ENCODE measurements around the gene SEMA5A.

Gene SEMA5A

DNA sequence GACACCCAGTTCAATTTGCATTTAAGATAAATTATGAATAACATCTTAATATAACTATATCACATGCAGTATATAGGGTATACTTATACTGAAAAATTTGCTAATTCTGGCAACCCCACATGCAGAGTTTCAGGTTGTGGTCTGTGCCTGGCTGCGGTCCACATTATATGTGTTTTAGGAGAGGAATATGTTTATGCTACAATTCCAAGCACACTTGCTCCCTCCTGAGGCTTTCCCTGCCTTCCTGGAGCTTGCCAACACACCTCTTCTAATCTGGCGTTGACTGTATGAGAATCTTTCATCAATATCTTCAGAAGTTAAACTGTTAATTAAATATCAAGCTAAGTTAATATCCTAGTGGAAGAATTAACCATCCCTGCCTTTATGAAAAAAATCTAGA lies 45.2 kb downstream of the SEMA5A start:
- peaks cover 2% of the 10 kb centered on the region for H3K79me1 ChIP-seq (ENCODE audit: low read depth, low read length)
- no peak overlapping the region for H2BK12ac ChIP-seq (ENCODE audit: low read length)
- no peak overlapping the region for H2AK5ac ChIP-seq (ENCODE audit: low read depth, low read length)
- H3K9ac ChIP-seq (ENCODE audit: low read depth, low read length, poor library complexity): no peak overlapping the region
- no peak overlapping the region for H4K8ac ChIP-seq (ENCODE audit: low read depth, low read length)
- DNase-seq (ENCODE audit: low spot score): no peak
- no peak overlapping the region for H3K4ac ChIP-seq (ENCODE audit: low read length)
- peaks cover 0 to 3% of the 10 kb centered on the region in 2 donors for H3K4me1 ChIP-seq (ENCODE audit: control insufficient read depth in 2 of 2, insufficient read depth in 1 of 2, low read depth in 1 of 2, low read length in 2 of 2)
- H3K27ac ChIP-seq (replicated peaks; ENCODE audit: low read length): no peak overlapping the region
- H3K27me3 ChIP-seq (ENCODE audit: control insufficient read depth in 3 of 3, insufficient read depth in 3 of 3, low read depth in 1 of 3, low read length in 3 of 3): no peaks in the 10 kb centered on the region
- no peak overlapping the region for H3K14ac ChIP-seq (ENCODE audit: low read length)
- no peak overlapping the region for H3K23ac ChIP-seq (ENCODE audit: low read depth, low read length, poor library complexity)
- no peak overlapping the region for H2BK120ac ChIP-seq (ENCODE audit: low read depth, low read length)
- no CpG with 5 or more reads among the region's 2 CpGs for WGBS, 2 donors (ENCODE audit: extremely low coverage in 2 of 2, insufficient read length in 2 of 2, insufficient replicate concordance in 1 of 2)
- no peak overlapping the region for H4K91ac ChIP-seq (ENCODE audit: low read depth, low read length, poor library complexity)
- no peak overlapping the region for H3K4me3 ChIP-seq (ENCODE audit: low read length in 2 of 2)
- H3K36me3 ChIP-seq (replicated peaks in 1 of 2; ENCODE audit: control insufficient read depth in 2 of 2, insufficient read depth in 2 of 2, low read length in 2 of 2): no peaks in the 10 kb centered on the region
- H3K18ac ChIP-seq (ENCODE audit: low read length): no peak overlapping the region
- no peak overlapping the region for H2AFZ ChIP-seq (ENCODE audit: low read length)
- no peaks in the 10 kb centered on the region for H3K9me3 ChIP-seq (replicated peaks in 1 of 2; ENCODE audit: control insufficient read depth in 2 of 2, insufficient read depth in 1 of 2, low read depth in 1 of 2, low read length in 2 of 2)
- H3K4me2 ChIP-seq (ENCODE audit: insufficient read depth, low read length, poor library complexity, severe bottlenecking): no peak overlapping the region
- H2BK5ac ChIP-seq (ENCODE audit: low read length): no peak overlapping the region
- H2BK15ac ChIP-seq (ENCODE audit: low read length): no peak overlapping the region

DNA sequence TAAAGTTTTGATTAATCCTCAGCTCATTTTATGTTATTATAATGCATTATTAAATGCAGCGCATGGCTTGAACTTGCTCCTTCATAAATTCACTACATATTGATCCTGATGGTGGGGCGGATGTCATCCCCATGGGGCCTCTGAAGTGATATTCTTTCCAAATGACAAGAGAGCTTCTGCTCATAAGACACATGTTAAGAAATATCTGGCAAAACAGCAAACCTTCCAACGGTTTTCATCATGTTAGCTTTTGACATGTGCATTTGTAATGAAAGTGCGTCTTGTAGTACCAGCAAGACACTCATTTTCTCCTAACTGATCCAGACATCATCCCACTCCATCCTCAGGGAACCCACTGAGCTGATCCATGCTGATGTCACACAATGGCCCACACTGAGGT lies 45.7 kb downstream of the SEMA5A start:
- WGBS, 2 donors (ENCODE audit: extremely low coverage in 2 of 2, insufficient read length in 2 of 2, insufficient replicate concordance in 1 of 2): no CpG with 5 or more reads among the region's 4 CpGs

DNA sequence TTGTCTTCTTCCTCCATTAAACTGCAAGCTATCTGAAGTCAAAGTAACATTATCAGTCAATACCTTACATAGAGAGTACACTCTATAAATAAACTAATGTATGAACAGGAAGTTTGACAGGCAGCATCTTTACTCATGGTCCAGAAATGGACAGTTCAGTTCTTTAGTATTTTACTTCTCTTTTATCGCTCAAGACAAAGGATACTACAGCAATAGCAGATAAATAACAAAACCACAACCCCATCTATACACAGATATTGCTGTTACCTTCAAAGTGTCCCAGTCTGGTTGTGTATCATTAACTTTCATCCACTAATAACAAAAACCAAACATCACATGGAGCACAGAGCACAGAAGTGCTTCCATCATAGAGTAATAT lies 46.4 kb downstream of the SEMA5A start:
- DNase-seq (ENCODE audit: low spot score): no peak
- no CpG with 5 or more reads among the region's 1 CpG for WGBS, 2 donors (ENCODE audit: extremely low coverage in 2 of 2, insufficient read length in 2 of 2, insufficient replicate concordance in 1 of 2)
- Histone ChIP-seq H2AK5ac (ENCODE audit: low read depth, low read length) (no peak overlapping the region), H3K9ac (ENCODE audit: low read depth, low read length, poor library complexity) (no peak overlapping the region), H3K79me1 (ENCODE audit: low read depth, low read length) (peaks cover 2% of the 10 kb centered on the region), H2BK15ac (ENCODE audit: low read length) (no peak overlapping the region), H4K91ac (ENCODE audit: low read depth, low read length, poor library complexity) (no peak overlapping the region), H3K18ac (ENCODE audit: low read length) (no peak overlapping the region), H3K4me1 (ENCODE audit: control insufficient read depth in 2 of 2, insufficient read depth in 1 of 2, low read depth in 1 of 2, low read length in 2 of 2) (peaks cover 5 to 6% of the 10 kb centered on the region in 2 donors), H2BK5ac (ENCODE audit: low read length) (no peak overlapping the region), H3K36me3 (replicated peaks in 1 of 2; ENCODE audit: control insufficient read depth in 2 of 2, insufficient read depth in 2 of 2, low read length in 2 of 2) (no peaks in the 10 kb centered on the region), H3K9me3 (replicated peaks in 1 of 2; ENCODE audit: control insufficient read depth in 2 of 2, insufficient read depth in 1 of 2, low read depth in 1 of 2, low read length in 2 of 2) (no peaks in the 10 kb centered on the region), H3K27me3 (ENCODE audit: control insufficient read depth in 3 of 3, insufficient read depth in 3 of 3, low read depth in 1 of 3, low read length in 3 of 3) (no peaks in the 10 kb centered on the region), H2AFZ (ENCODE audit: low read length) (no peak overlapping the region), H3K14ac (ENCODE audit: low read length) (no peak overlapping the region), H3K4ac (ENCODE audit: low read length) (no peak overlapping the region), H2BK12ac (ENCODE audit: low read length) (no peak overlapping the region), H3K4me2 (ENCODE audit: insufficient read depth, low read length, poor library complexity, severe bottlenecking) (no peak overlapping the region), H4K8ac (ENCODE audit: low read depth, low read length) (no peak overlapping the region), H2BK120ac (ENCODE audit: low read depth, low read length) (no peak overlapping the region), H3K27ac (replicated peaks; ENCODE audit: low read length) (no peak overlapping the region), H3K4me3 (ENCODE audit: low read length in 2 of 2) (no peak overlapping the region), H3K23ac (ENCODE audit: low read depth, low read length, poor library complexity) (no peak overlapping the region)

More for the DNA sequence above, 45.7 kb downstream of the SEMA5A start:
- peaks cover 2 to 4% of the 10 kb centered on the region in 2 donors for H3K4me1 ChIP-seq (ENCODE audit: control insufficient read depth in 2 of 2, insufficient read depth in 1 of 2, low read depth in 1 of 2, low read length in 2 of 2)
- H3K27me3 ChIP-seq (ENCODE audit: control insufficient read depth in 3 of 3, insufficient read depth in 3 of 3, low read depth in 1 of 3, low read length in 3 of 3): no peaks in the 10 kb centered on the region
- H3K36me3 ChIP-seq (replicated peaks in 1 of 2; ENCODE audit: control insufficient read depth in 2 of 2, insufficient read depth in 2 of 2, low read length in 2 of 2): no peaks in the 10 kb centered on the region
- H3K79me1 ChIP-seq (ENCODE audit: low read depth, low read length): peaks cover 2% of the 10 kb centered on the region
- no peak overlapping the region for H3K23ac ChIP-seq (ENCODE audit: low read depth, low read length, poor library complexity)
- H2BK12ac ChIP-seq (ENCODE audit: low read length): no peak overlapping the region
- H2AK5ac ChIP-seq (ENCODE audit: low read depth, low read length): no peak overlapping the region
- no peak overlapping the region for H3K4ac ChIP-seq (ENCODE audit: low read length)
- H3K27ac ChIP-seq (replicated peaks; ENCODE audit: low read length): no peak overlapping the region
- H3K14ac ChIP-seq (ENCODE audit: low read length): no peak overlapping the region
- H3K18ac ChIP-seq (ENCODE audit: low read length): no peak overlapping the region
- no peak overlapping the region for H3K4me3 ChIP-seq (ENCODE audit: low read length in 2 of 2)
- no peak for DNase-seq (ENCODE audit: low spot score)
- H2BK15ac ChIP-seq (ENCODE audit: low read length): no peak overlapping the region
- H4K91ac ChIP-seq (ENCODE audit: low read depth, low read length, poor library complexity): no peak overlapping the region
- no peak overlapping the region for H2AFZ ChIP-seq (ENCODE audit: low read length)
- no peaks in the 10 kb centered on the region for H3K9me3 ChIP-seq (replicated peaks in 1 of 2; ENCODE audit: control insufficient read depth in 2 of 2, insufficient read depth in 1 of 2, low read depth in 1 of 2, low read length in 2 of 2)
- H3K9ac ChIP-seq (ENCODE audit: low read depth, low read length, poor library complexity): no peak overlapping the region
- H2BK120ac ChIP-seq (ENCODE audit: low read depth, low read length): no peak overlapping the region
- no peak overlapping the region for H3K4me2 ChIP-seq (ENCODE audit: insufficient read depth, low read length, poor library complexity, severe bottlenecking)
- no peak overlapping the region for H4K8ac ChIP-seq (ENCODE audit: low read depth, low read length)
- H2BK5ac ChIP-seq (ENCODE audit: low read length): no peak overlapping the region

DNA sequence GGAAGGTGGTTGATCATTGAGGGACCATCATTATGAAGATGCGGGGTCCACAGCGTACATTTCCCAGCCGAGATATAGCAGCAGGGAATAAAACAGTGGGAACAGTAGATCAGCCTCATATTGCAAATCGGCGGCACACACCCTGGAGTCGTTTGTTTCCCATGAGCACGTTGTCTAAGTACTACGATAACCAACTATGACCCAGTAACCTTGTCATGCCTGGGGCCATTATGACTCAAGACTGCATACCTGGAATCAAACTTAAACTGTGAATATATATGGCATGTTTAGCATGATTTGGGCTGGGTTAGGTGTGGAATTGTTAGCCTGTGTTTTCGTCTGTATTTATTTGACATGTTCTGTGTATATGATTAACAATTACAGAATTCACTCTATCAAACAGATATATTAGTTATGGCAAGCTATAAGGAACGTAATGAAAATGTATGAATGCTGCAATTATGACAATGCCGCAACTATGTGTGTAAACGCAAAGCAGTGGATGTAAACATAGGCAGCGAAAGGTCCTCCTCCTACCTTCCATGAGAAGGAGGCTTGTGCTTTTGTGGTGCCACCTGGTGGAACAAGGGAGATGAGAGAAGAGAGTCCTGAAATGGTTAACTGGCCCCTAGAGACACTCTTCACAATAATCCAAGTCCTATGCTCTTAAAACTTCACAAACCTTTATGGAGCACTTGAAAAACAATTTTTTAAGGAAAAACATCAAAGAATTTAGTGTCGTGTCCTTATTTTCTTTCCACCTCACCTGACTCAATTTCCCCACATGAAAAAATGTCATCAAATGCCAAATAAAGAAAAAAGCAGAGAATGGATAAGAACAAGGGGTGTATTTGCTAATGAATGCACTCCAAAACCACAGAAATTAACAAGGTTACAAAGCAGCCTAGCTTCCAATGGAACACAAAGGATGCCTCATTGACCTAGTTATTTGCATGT lies 47.1 kb downstream of the SEMA5A start:
- WGBS, 2 donors (ENCODE audit: extremely low coverage in 2 of 2, insufficient read length in 2 of 2, insufficient replicate concordance in 1 of 2): no CpG with 5 or more reads among the region's 14 CpGs
- Histone ChIP-seq H3K79me1 (ENCODE audit: low read depth, low read length) (peaks cover 2% of the 10 kb centered on the region), H3K18ac (ENCODE audit: low read length) (no peak overlapping the region), H3K23ac (ENCODE audit: low read depth, low read length, poor library complexity) (no peak overlapping the region), H4K8ac (ENCODE audit: low read depth, low read length) (no peak overlapping the region), H3K4me2 (ENCODE audit: insufficient read depth, low read length, poor library complexity, severe bottlenecking) (no peak overlapping the region), H2BK5ac (ENCODE audit: low read length) (no peak overlapping the region), H3K4me3 (ENCODE audit: low read length in 2 of 2) (no peak overlapping the region), H2BK12ac (ENCODE audit: low read length) (no peak overlapping the region), H2AFZ (ENCODE audit: low read length) (no peak overlapping the region), H3K9me3 (replicated peaks in 1 of 2; ENCODE audit: control insufficient read depth in 2 of 2, insufficient read depth in 1 of 2, low read depth in 1 of 2, low read length in 2 of 2) (no peaks in the 10 kb centered on the region), H2BK120ac (ENCODE audit: low read depth, low read length) (no peak overlapping the region), H2BK15ac (ENCODE audit: low read length) (no peak overlapping the region), H3K36me3 (replicated peaks in 1 of 2; ENCODE audit: control insufficient read depth in 2 of 2, insufficient read depth in 2 of 2, low read length in 2 of 2) (no peaks in the 10 kb centered on the region), H2AK5ac (ENCODE audit: low read depth, low read length) (no peak overlapping the region), H3K4ac (ENCODE audit: low read length) (no peak overlapping the region), H4K91ac (ENCODE audit: low read depth, low read length, poor library complexity) (no peak overlapping the region), H3K4me1 (ENCODE audit: control insufficient read depth in 2 of 2, insufficient read depth in 1 of 2, low read depth in 1 of 2, low read length in 2 of 2) (peaks cover 5 to 6% of the 10 kb centered on the region in 2 donors), H3K27me3 (ENCODE audit: control insufficient read depth in 3 of 3, insufficient read depth in 3 of 3, low read depth in 1 of 3, low read length in 3 of 3) (no peaks in the 10 kb centered on the region), H3K14ac (ENCODE audit: low read length) (no peak overlapping the region), H3K27ac (replicated peaks; ENCODE audit: low read length) (no peak overlapping the region), H3K9ac (ENCODE audit: low read depth, low read length, poor library complexity) (no peak overlapping the region)
- peak; percentile 26 for DNase-seq (ENCODE audit: low spot score)
